RWPE2 (cell line): ENCODE results near the gene XPO5.

ENCODE experiments used
- ATAC-seq: fragments of 200-7000 bp; cut with Tn5 transposase; 3 replicates; pipeline ENCODE4 v1.9.1; 2021; ENCODE audit warnings: low read depth
- DNase-seq: peaks from one replicate; pipeline ENCODE4 v3.0.0-alpha.2; 2020; ENCODE audit warnings: low spot score
- H3K27ac ChIP-seq: fragments of 450-650 bp; 2 replicates; pipeline ENCODE4 v1.5.1; 2017; ENCODE audit warnings: mild to moderate bottlenecking; ENCODE audit not compliant: poor library complexity, severe bottlenecking
- H3K27me3 ChIP-seq: fragments of 250-450 bp; sonication (Bioruptor Pico); 2 replicates; pipeline ENCODE4 v1.5.1; 2021; ENCODE audit warnings: mild to moderate bottlenecking, moderate library complexity; ENCODE audit not compliant: insufficient read depth, poor library complexity, severe bottlenecking
- H3K36me3 ChIP-seq: fragments of 250-450 bp; sonication (Bioruptor Pico); 2 replicates; pipeline ENCODE4 v1.5.1; 2020; ENCODE audit warnings: low read depth, mild to moderate bottlenecking, moderate library complexity
- H3K4me1 ChIP-seq: fragments of 250-450 bp; sonication (Bioruptor Pico); 2 replicates; pipeline ENCODE4 v1.5.1; 2021; ENCODE audit warnings: mild to moderate bottlenecking, moderate library complexity; ENCODE audit not compliant: insufficient read depth, poor library complexity, severe bottlenecking
- H3K4me3 ChIP-seq: fragments of 250-450 bp; sonication (Bioruptor Pico); 2 replicates; pipeline ENCODE4 v1.5.1; 2021; ENCODE audit warnings: mild to moderate bottlenecking, moderate library complexity; ENCODE audit not compliant: severe bottlenecking
- H3K9me3 ChIP-seq: fragments of 250-450 bp; sonication (Bioruptor Pico); 2 replicates; pipeline ENCODE4 v1.5.1; 2021; ENCODE audit warnings: mild to moderate bottlenecking, moderate library complexity; ENCODE audit not compliant: severe bottlenecking
- CTCF ChIP-seq: fragments of 450-650 bp; IDR thresholded peaks from one replicate; pipeline ENCODE4 v1.5.1; 2017; ENCODE audit warnings: mild to moderate bottlenecking, moderate library complexity; ENCODE audit not compliant: poor library complexity, severe bottlenecking

XPO5 gene

GRCh38 chr6:43532201-43532600, 43.6 kb downstream of the XPO5 start:
- no peak for DNase-seq
- ATAC-seq, result no peak
- Histone ChIP-seq H3K27me3 (no peaks in the 10 kb centered on the region), H3K27ac (no peak overlapping the region), H3K4me1 (no peaks in the 10 kb centered on the region), H3K36me3 (peaks cover 88% of the 10 kb centered on the region), H3K9me3 (no peaks in the 10 kb centered on the region), H3K4me3 (no peak overlapping the region)
- no peak for TF ChIP-seq CTCF

- ATAC-seq (no peak), DNase-seq (no peak)
- H3K36me3 ChIP-seq, result peaks cover 98% of the 10 kb centered on the region
- no peaks in the 10 kb centered on the region for H3K4me1 ChIP-seq
- no peak overlapping the region for H3K4me3 ChIP-seq
- TF ChIP-seq CTCF, result no peak
- no peak overlapping the region for H3K27ac ChIP-seq
- no peaks in the 10 kb centered on the region for H3K27me3 ChIP-seq
- H3K9me3 ChIP-seq, result no peaks in the 10 kb centered on the region
Observed at GRCh38 chr6:43524483-43524961, 51.3 kb downstream of the XPO5 start.

- no peaks in the 10 kb centered on the region for H3K9me3 ChIP-seq
- peaks cover 96% of the 10 kb centered on the region for H3K36me3 ChIP-seq
- no peak for TF ChIP-seq CTCF
- DNase-seq (no peak), ATAC-seq (0 out of 3 replicates have a peak, but pooled peaks have one; percentile 24)
- no peak overlapping the region for H3K27ac ChIP-seq
- no peaks in the 10 kb centered on the region for H3K4me1 ChIP-seq
- no peak overlapping the region for H3K4me3 ChIP-seq
- H3K27me3 ChIP-seq, result no peaks in the 10 kb centered on the region
Observed at GRCh38 chr6:43523284-43523683, 52.6 kb downstream of the XPO5 start.

- TF ChIP-seq CTCF, result no peak
- no peaks in the 10 kb centered on the region for H3K9me3 ChIP-seq
- H3K4me3 ChIP-seq, result no peak overlapping the region
- H3K27ac ChIP-seq, result no peak overlapping the region
- H3K27me3 ChIP-seq, result no peaks in the 10 kb centered on the region
- no peaks in the 10 kb centered on the region for H3K4me1 ChIP-seq
- DNase-seq (no peak), ATAC-seq (no peak)
- H3K36me3 ChIP-seq, result peaks cover 90% of the 10 kb centered on the region
Observed at GRCh38 chr6:43522547-43523261, 53.1 kb downstream of the XPO5 start.

- H3K27ac ChIP-seq, result no peak overlapping the region
- ATAC-seq (no peak), DNase-seq (no peak)
- no peak overlapping the region for H3K4me3 ChIP-seq
- TF ChIP-seq CTCF, result no peak
- peaks cover 82% of the 10 kb centered on the region for H3K36me3 ChIP-seq
- H3K9me3 ChIP-seq, result no peaks in the 10 kb centered on the region
- no peaks in the 10 kb centered on the region for H3K27me3 ChIP-seq
- no peaks in the 10 kb centered on the region for H3K4me1 ChIP-seq
Observed at GRCh38 chr6:43521836-43522235, 54.0 kb downstream of the XPO5 start.
